Thyroid gland (tissue), 4 donors: ENCODE data around the gene RILP. TPM values are rescaled to one million over a fixed set of nuclear protein-coding genes. Genes with fewer than 3 reads are reported as not detected.

Experiments used
- DNase-seq, 2 donors: peaks; one replicate each; pipeline ENCODE4 v3.0.0-alpha.2; 2019
- H3K27ac ChIP-seq, 3 donors: fragments of 200-600 bp; sonication (generic); 1 replicate in 2 of 3; 2 replicates in 1 of 3; pipeline ENCODE4 v1.5.1; 2016 to 2019; ENCODE audit warnings: mild to moderate bottlenecking in 1 of 3, moderate library complexity in 1 of 3
- H3K27me3 ChIP-seq: fragments of 200-600 bp; sonication (generic); one replicate; pipeline ENCODE4 v1.5.1; 2019
- H3K36me3 ChIP-seq, 2 donors: fragments of 200-600 bp; sonication (generic); one replicate each; pipeline ENCODE4 v1.5.1; 2016 to 2019
- H3K4me1 ChIP-seq, 2 donors: fragments of 200-600 bp; sonication (generic); one replicate each; pipeline ENCODE4 v1.5.1; 2017 to 2019
- H3K4me3 ChIP-seq, 3 donors: fragments of 200-600 bp; sonication (generic); replicated peaks in 1 of 3; 1 replicate in 2 of 3; 2 replicates in 1 of 3; pipeline ENCODE4 v1.5.1; 2016; ENCODE audit warnings: mild to moderate bottlenecking in 1 of 3
- H3K9me3 ChIP-seq: fragments of 200-600 bp; sonication (generic); one replicate; pipeline ENCODE4 v1.5.1; 2017
- CTCF ChIP-seq, 6 experiments: fragments of 200-600 bp in 3 of 6; fragments of 450-650 bp in 3 of 6; sonication (generic) in 3 of 6; IDR thresholded peaks; one replicate each; pipeline ENCODE4 v1.5.1; 2016 to 2019; ENCODE audit warnings: antibody characterized with exemption in 6 of 6, mild to moderate bottlenecking in 2 of 6, inconsistent platforms in 1 of 6, moderate library complexity in 1 of 6
- POLR2A ChIP-seq, 2 donors: fragments of 450-650 bp; IDR thresholded peaks; one replicate each; pipeline ENCODE4 v1.6.1; 2017; ENCODE audit warnings: antibody characterized with exemption in 2 of 2, mild to moderate bottlenecking in 2 of 2, moderate library complexity in 1 of 2
- WGBS, 2 donors: methylation state at CpG; one replicate each; pipeline ENCODE4 v1.1.5; 2017; 5-methylcytosine and 5-hydroxymethylcytosine counted together
- intact Hi-C: fragments of 100-400 bp; cut with DNase I; formaldehyde crosslinking; loops from one replicate; pipeline ENCODE4 v1.15.1; 2023
- total RNA-seq, 4 donors: library from RNA; depleted of rRNA; stranded (reverse); fragments of >200 nt; gene quantifications; one replicate each; pipeline ENCODE4 v1.2.3, GENCODE V29; 2016

The RILP gene
- total RNA-seq, 4 donors from 2014 or later: 67.5 to 140 (median 124) TPM

DNA sequence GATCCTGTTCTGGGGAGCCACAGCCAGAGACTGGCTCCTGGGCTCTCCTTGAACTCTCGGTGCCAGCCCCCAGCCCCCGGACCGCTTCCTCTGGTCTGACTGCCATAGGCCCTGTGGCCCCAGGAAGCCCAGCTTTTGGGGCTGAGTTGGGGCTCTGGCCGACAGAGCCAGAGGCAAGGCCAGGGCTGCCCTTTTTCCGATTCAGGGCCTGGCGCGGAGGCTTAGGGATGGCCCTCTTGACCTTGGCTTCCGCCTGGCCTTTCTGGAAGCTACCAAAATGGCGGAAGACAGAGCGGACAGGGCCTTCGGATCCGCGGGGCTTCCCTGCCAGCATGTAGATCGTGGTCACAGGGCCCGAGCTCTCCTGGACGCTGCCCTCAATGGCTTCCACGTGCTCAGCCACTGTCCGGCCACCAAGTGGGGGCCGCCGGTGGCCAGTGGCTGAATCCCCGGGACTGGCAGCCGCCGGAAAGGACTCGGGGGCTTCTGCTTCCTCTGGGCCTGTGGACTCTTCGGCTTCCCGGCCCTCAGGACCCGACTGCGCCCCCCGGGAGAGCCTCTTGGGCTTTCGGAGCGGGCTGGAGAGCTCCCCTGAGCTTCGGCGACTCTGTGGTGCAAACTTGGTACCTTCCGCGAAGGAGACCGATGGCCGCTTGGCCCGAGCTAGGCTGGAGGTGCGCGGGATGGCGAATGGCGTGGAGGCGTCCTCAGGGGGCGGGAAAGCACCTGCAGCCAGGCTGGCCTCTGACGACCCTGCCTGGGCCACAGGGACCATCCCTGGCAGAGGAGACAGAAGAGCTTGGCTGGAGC, 14.6 kb downstream of the RILP start:
- intact Hi-C loops: loop anchor here (5.0 kb wide), 1 partner anchor 63 kb away; no protein-coding TSS in a partner anchor
- 91 to 97% methylated on average over 28 to 31 of the region's 45 CpGs for WGBS, 2 donors
- H3K4me1 ChIP-seq: peaks cover 12 to 16% of the 10 kb centered on the region in 2 donors
- H3K27me3 ChIP-seq: no peaks in the 10 kb centered on the region
- no peak for DNase-seq
- H3K36me3 ChIP-seq: peaks cover 10 to 14% of the 10 kb centered on the region in 2 donors
- TF ChIP-seq POLR2A (IDR thresholded peaks at IDR 0.05) (no peak), CTCF (IDR thresholded peaks at IDR 0.05) (no peak)
- no peaks in the 10 kb centered on the region for H3K9me3 ChIP-seq
- no peak overlapping the region for H3K4me3 ChIP-seq
- H3K27ac ChIP-seq: peak overlapping the region in 1 of 3 donors; percentile 10

- peaks cover 9 to 10% of the 10 kb centered on the region in 2 donors for H3K36me3 ChIP-seq
- 90 to 92% methylated on average over 4 of the region's 4 CpGs for WGBS, 2 donors
These were observed 19.0 kb downstream of the RILP start for GRCh38 chr17:1630662-1631061.

GRCh38 chr17:1629504-1630310, 20.0 kb downstream of the RILP start:
- intact Hi-C loops: loop anchor here (5.0 kb wide), 1 partner anchor 57 kb away; no protein-coding TSS in a partner anchor
- H3K27ac ChIP-seq: peak overlapping the region; percentile 86 to 96 (median 95)
- no peaks in the 10 kb centered on the region for H3K9me3 ChIP-seq
- DNase-seq: peak; percentile 47 to 58
- no peaks in the 10 kb centered on the region for H3K27me3 ChIP-seq
- H3K4me3 ChIP-seq: peak overlapping the region; percentile 9 to 75 (median 67)
- peak in 5 of 6 experiments; percentile 14 to 59 (median 47) for TF ChIP-seq CTCF (IDR thresholded peaks at IDR 0.05)
- TF ChIP-seq POLR2A (IDR thresholded peaks at IDR 0.05): no peak
- 5 to 8% methylated on average over 37 to 43 of the region's 45 CpGs for WGBS, 2 donors
- peaks cover 2% of the 10 kb centered on the region in 2 donors for H3K36me3 ChIP-seq
- peaks cover 15 to 29% of the 10 kb centered on the region in 2 donors for H3K4me1 ChIP-seq

More at GRCh38 chr17:1630662-1631061, 19.0 kb downstream of the RILP start:
- no peak overlapping the region for H3K4me3 ChIP-seq
- no peaks in the 10 kb centered on the region for H3K27me3 ChIP-seq
- intact Hi-C loops: loop anchor here (5.0 kb wide), 1 partner anchor 58 kb away; no protein-coding TSS in a partner anchor
- DNase-seq: no peak
- no peaks in the 10 kb centered on the region for H3K9me3 ChIP-seq
- no peak for TF ChIP-seq POLR2A (IDR thresholded peaks at IDR 0.05)
- TF ChIP-seq CTCF (IDR thresholded peaks at IDR 0.05): no peak
- H3K27ac ChIP-seq: no peak overlapping the region
- H3K4me1 ChIP-seq: peaks cover 15 to 24% of the 10 kb centered on the region in 2 donors

DNA sequence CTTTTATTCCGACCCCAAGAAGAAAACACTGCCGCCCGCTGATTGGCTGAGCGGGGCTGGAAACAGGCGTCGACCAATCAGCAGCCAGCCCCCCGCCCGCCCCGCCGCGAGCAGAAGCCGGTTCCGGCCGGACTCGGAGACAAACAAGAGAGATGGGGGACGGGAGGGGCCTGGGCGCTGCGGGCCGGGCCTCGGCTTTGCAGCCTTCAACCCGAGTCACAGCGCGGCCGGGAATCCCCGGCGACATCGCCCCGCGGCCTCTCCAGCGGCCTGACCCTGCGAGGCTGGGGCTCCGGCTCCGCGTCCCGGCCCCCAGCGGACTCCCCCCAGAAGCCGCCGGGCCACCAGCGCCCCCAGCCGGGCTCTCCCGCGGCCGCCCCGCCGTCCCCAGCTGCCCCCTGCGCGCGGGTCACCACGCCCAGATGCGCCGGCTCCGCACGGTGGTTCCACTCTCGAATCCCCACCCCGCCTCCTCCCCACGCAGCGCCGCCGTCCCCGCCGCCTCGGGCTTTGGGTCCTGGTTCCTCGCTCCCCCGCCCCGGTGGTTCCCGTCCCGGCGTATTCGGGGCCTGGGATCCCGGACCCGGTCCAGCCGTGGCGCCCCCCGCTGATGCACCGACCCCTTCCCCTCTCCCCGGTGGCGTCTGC, 20.7 kb downstream of the RILP start:
- Histone ChIP-seq H3K4me1 (peaks cover 15 to 29% of the 10 kb centered on the region in 2 donors), H3K9me3 (no peaks in the 10 kb centered on the region), H3K36me3 (no peaks in the 10 kb centered on the region), H3K27ac (peak overlapping the region; percentile 86 to 96 (median 95)), H3K4me3 (peak overlapping the region; percentile 67 to 78 (median 75)), H3K27me3 (no peaks in the 10 kb centered on the region)
- intact Hi-C loops: no loop called here
- peak in 3 of 6 experiments; percentile 40 to 55 (median 48) for TF ChIP-seq CTCF (IDR thresholded peaks at IDR 0.05)
- peak in 1 of 2 donors; percentile 74 for TF ChIP-seq POLR2A (IDR thresholded peaks at IDR 0.05)
- 2% methylated on average over 9 to 12 of the region's 77 CpGs for WGBS, 2 donors
- DNase-seq: peak; percentile 98
